Liver (tissue), 9 donors: ENCODE data around the gene POLN. TPM values are rescaled to one million over a fixed set of nuclear protein-coding genes. Genes with fewer than 3 reads are reported as not detected.
A peak's percentile ranks its signal among the peaks of the same experiment; 100 is the strongest.

ENCODE experiments used
- DNase-seq: peaks from one replicate; pipeline ENCODE4 v3.0.0-alpha.2; 2017; ENCODE audit warnings: low spot score
- H3K27ac ChIP-seq, 2 donors: one replicate each; pipeline ENCODE4 v1.7.0; 2013; ENCODE audit warnings: inconsistent platforms in 2 of 2, low read length in 2 of 2, control low read depth in 1 of 2, low read depth in 1 of 2, mild to moderate bottlenecking in 1 of 2
- H3K27me3 ChIP-seq, 4 donors: one replicate each; pipeline versions ENCODE4 v1.6.1 to v1.7.0; 2013; ENCODE audit warnings: low read length in 3 of 4, inconsistent platforms in 1 of 4, mild to moderate bottlenecking in 1 of 4, moderate library complexity in 1 of 4; ENCODE audit not compliant: control insufficient read depth in 4 of 4, insufficient read depth in 4 of 4
- H3K36me3 ChIP-seq, 4 donors: one replicate each; pipeline versions ENCODE4 v1.6.1 to v1.7.0; 2013; ENCODE audit warnings: low read length in 3 of 4, mild to moderate bottlenecking in 3 of 4, low read depth in 1 of 4, moderate library complexity in 1 of 4; ENCODE audit not compliant: control insufficient read depth in 4 of 4, insufficient read depth in 3 of 4
- H3K4me1 ChIP-seq, 4 donors: one replicate each; pipeline versions ENCODE4 v1.6.1 to v1.7.0; 2013; ENCODE audit warnings: low read length in 3 of 4, mild to moderate bottlenecking in 3 of 4, moderate library complexity in 1 of 4; ENCODE audit not compliant: control insufficient read depth in 4 of 4, insufficient read depth in 4 of 4
- H3K4me3 ChIP-seq, 3 donors: one replicate each; pipeline versions ENCODE4 v1.6.1 to v1.7.0; 2013; ENCODE audit warnings: low read length in 3 of 3, control low read depth in 1 of 3, low read depth in 1 of 3, mild to moderate bottlenecking in 1 of 3
- H3K9ac ChIP-seq, 2 donors: one replicate each; pipeline ENCODE4 v1.7.0; 2013; ENCODE audit warnings: low read length in 2 of 2, mild to moderate bottlenecking in 2 of 2, moderate library complexity in 2 of 2, control low read depth in 1 of 2, low read depth in 1 of 2
- H3K9me3 ChIP-seq, 4 donors: one replicate each; pipeline versions ENCODE4 v1.6.1 to v1.7.0; 2013; ENCODE audit warnings: low read length in 3 of 4; ENCODE audit not compliant: control insufficient read depth in 4 of 4
- ATF3 ChIP-seq: IDR thresholded peaks from 2 replicates; pipeline ENCODE4 v1.6.1; 2016; ENCODE audit warnings: antibody characterized with exemption
- CTCF ChIP-seq: fragments of 150-350 bp; IDR thresholded peaks from 2 replicates; pipeline ENCODE4 v1.5.1; 2017; ENCODE audit warnings: improper control_type of control experiment, low read depth, low read length; ENCODE audit not compliant: missing input control
- EGR1 ChIP-seq, 2 donors: IDR thresholded peaks; 2 replicates each; pipeline ENCODE4 v1.6.1; 2016 to 2018; ENCODE audit warnings: antibody characterized with exemption in 2 of 2, low read depth in 2 of 2
- FOXA1 ChIP-seq: IDR thresholded peaks from 2 replicates; pipeline ENCODE4 v1.6.1; 2016; ENCODE audit warnings: antibody characterized with exemption
- FOXA2 ChIP-seq: IDR thresholded peaks from 2 replicates; pipeline ENCODE4 v1.6.1; 2016; ENCODE audit warnings: antibody characterized with exemption
- HNF4A ChIP-seq, 2 donors: conservative IDR thresholded peaks; 2 replicates each; pipeline ENCODE4 v1.6.1; 2016; ENCODE audit warnings: antibody characterized with exemption in 2 of 2, mild to moderate bottlenecking in 2 of 2
- HNF4G ChIP-seq: IDR thresholded peaks from 2 replicates; pipeline ENCODE4 v1.6.1; 2016; ENCODE audit warnings: antibody characterized with exemption
- JUND ChIP-seq, 2 donors: IDR thresholded peaks; 2 replicates each; pipeline ENCODE4 v1.6.1; 2016; ENCODE audit warnings: antibody characterized with exemption in 2 of 2
- MAX ChIP-seq: IDR thresholded peaks from 2 replicates; pipeline ENCODE4 v1.6.1; 2016; ENCODE audit warnings: antibody characterized with exemption
- RAD21 ChIP-seq, 2 donors: IDR thresholded peaks; 2 replicates each; pipeline ENCODE4 v1.6.1; 2016; ENCODE audit warnings: antibody characterized with exemption in 2 of 2, mild to moderate bottlenecking in 2 of 2
- REST ChIP-seq: IDR thresholded peaks from 2 replicates; pipeline ENCODE4 v1.6.1; 2016; ENCODE audit warnings: antibody characterized with exemption, mild to moderate bottlenecking
- RXRA ChIP-seq, 2 donors: IDR thresholded peaks; 2 replicates each; pipeline ENCODE4 v1.6.1; 2017 to 2018; ENCODE audit warnings: antibody characterized with exemption in 2 of 2, mild to moderate bottlenecking in 1 of 2
- SP1 ChIP-seq: IDR thresholded peaks from 2 replicates; pipeline ENCODE4 v1.6.1; 2018; ENCODE audit warnings: antibody characterized with exemption, mild to moderate bottlenecking
- TAF1 ChIP-seq: conservative IDR thresholded peaks from 2 replicates; pipeline ENCODE4 v1.6.1; 2016; ENCODE audit warnings: antibody characterized with exemption, mild to moderate bottlenecking
- ZBTB33 ChIP-seq: IDR thresholded peaks from 2 replicates; pipeline ENCODE4 v1.6.1; 2016; ENCODE audit warnings: antibody characterized with exemption
- WGBS: extraction: QIAGEN DNeasy Blood & Tissue Kit; methylation state at CpG from one replicate; pipeline ENCODE4 v1.1.7; 2013; 5-methylcytosine and 5-hydroxymethylcytosine counted together
- polyA plus RNA-seq, 2 donors: library from polyadenylated mRNA; stranded (reverse) in 1 of 2; unstranded in 1 of 2; fragments of 200-250 nt in 1 of 2; fragments of >200 nt in 1 of 2; fragmentation: Nextera tagmentation in 1 of 2; extraction: Ambion mirVana in 1 of 2; gene quantifications; one replicate each; pipeline versions ENCODE4 v1.2.1 to v1.2.3, GENCODE V29; 2013 to 2015
- total RNA-seq, 2 donors: library from RNA; depleted of rRNA; stranded (reverse); fragments of >200 nt; gene quantifications; one replicate each; pipeline ENCODE4 v1.2.3, GENCODE V29; 2014
- donor health status: healthy.
- donor health status: healthy.
- donor health status: healthy.
- donor health status: healthy.
- donor health status: healthy.

POLN gene
- total and polyA plus RNA-seq, 4 donors, result 0.44 to 2.3 (median 1.4) TPM

- WGBS, result 92% methylated on average over 15 of the region's 15 CpGs
- DNase-seq, result peak; percentile 21
- peaks cover 0 to 2% (median 0%) of the 10 kb centered on the region in 4 donors for H3K27me3 ChIP-seq
- no peak overlapping the region for H3K4me3 ChIP-seq
- no peaks in the 10 kb centered on the region for H3K9me3 ChIP-seq
- no peaks in the 10 kb centered on the region for H3K36me3 ChIP-seq
- no peak overlapping the region for H3K9ac ChIP-seq
- TF ChIP-seq CTCF, result no peak
- no peak for TF ChIP-seq EGR1 (IDR thresholded peaks at IDR 0.05; ENCODE audit: low read depth in 2 of 2)
- TF ChIP-seq FOXA2, result no peak
- TF ChIP-seq HNF4A (conservative IDR thresholded peaks at IDR 0.05), result no peak
- TF ChIP-seq JUND (IDR thresholded peaks at IDR 0.05), result no peak
- TF ChIP-seq RAD21 (IDR thresholded peaks at IDR 0.05), result no peak
- no peak for TF ChIP-seq HNF4G
- peaks cover 2 to 29% (median 22%) of the 10 kb centered on the region in 4 donors for H3K4me1 ChIP-seq
- no peak overlapping the region for H3K27ac ChIP-seq
Measured at GRCh38 chr4:2091990-2092668, 149.8 kb downstream of the POLN start.

- TF ChIP-seq JUND (IDR thresholded peaks at IDR 0.05) (no peak), MAX (no peak), ATF3 (no peak), RAD21 (IDR thresholded peaks at IDR 0.05) (peak; percentile 28 to 42), RXRA (IDR thresholded peaks at IDR 0.05) (peak; percentile 81 to 89), CTCF (no peak), HNF4G (no peak), HNF4A (conservative IDR thresholded peaks at IDR 0.05) (peak; percentile 68 to 82)
- Histone ChIP-seq H3K36me3 (no peaks in the 10 kb centered on the region), H3K9ac (no peak overlapping the region), H3K9me3 (no peaks in the 10 kb centered on the region), H3K4me1 (peaks cover 3 to 30% (median 23%) of the 10 kb centered on the region in 4 donors), H3K4me3 (no peak overlapping the region), H3K27me3 (peaks cover 0 to 2% (median 0%) of the 10 kb centered on the region in 4 donors), H3K27ac (peak overlapping the region; percentile 22 to 50)
- DNase-seq, result no peak
- WGBS, result 32% methylated on average over 1 of the region's 1 CpG
Measured at GRCh38 chr4:2090642-2091041, 151.3 kb downstream of the POLN start.

- H3K4me1 ChIP-seq, result peaks cover 4 to 40% (median 30%) of the 10 kb centered on the region in 4 donors
- H3K27me3 ChIP-seq, result peaks cover 0 to 2% (median 0%) of the 10 kb centered on the region in 4 donors
- DNase-seq, result no peak
- 26% methylated on average over 1 of the region's 1 CpG for WGBS
- TF ChIP-seq SP1 (peak; percentile 29), EGR1 (IDR thresholded peaks at IDR 0.05; ENCODE audit: low read depth in 2 of 2) (no peak), HNF4A (conservative IDR thresholded peaks at IDR 0.05) (peak; percentile 63 to 79), RXRA (IDR thresholded peaks at IDR 0.05) (peak in 1 of 2 donors; percentile 56), REST (peak; percentile 21), TAF1 (no peak), FOXA1 (peak; percentile 10), JUND (IDR thresholded peaks at IDR 0.05) (peak in 1 of 2 donors; percentile 11), ZBTB33 (no peak), RAD21 (IDR thresholded peaks at IDR 0.05) (no peak)
- no peaks in the 10 kb centered on the region for H3K9me3 ChIP-seq
- H3K27ac ChIP-seq, result no peak overlapping the region
- no peak overlapping the region for H3K9ac ChIP-seq
- no peaks in the 10 kb centered on the region for H3K36me3 ChIP-seq
- no peak overlapping the region for H3K4me3 ChIP-seq
Measured at GRCh38 chr4:2089222-2089621, 152.7 kb downstream of the POLN start.
